GM18907 (cell line): ENCODE results near the gene GFRA1.

ENCODE experiments used
- ATAC-seq: cut with Tn5 transposase; IDR thresholded peaks from one replicate; pipeline ENCODE4 v1.9.1; 2021; ENCODE audit warnings: mild to moderate bottlenecking, moderate library complexity; ENCODE audit not compliant: unreplicated experiment

The GFRA1 gene

GRCh38 chr10:116271593-116272439 lies 1.2 kb downstream of the GFRA1 start:
- peak; percentile 22 for ATAC-seq

GRCh38 chr10:116270771-116271592 lies 2.0 kb downstream of the GFRA1 start:
- no peak for ATAC-seq

- no peak for ATAC-seq
Observed at GRCh38 chr10:116270126-116270770, 2.8 kb downstream of the GFRA1 start.

- no peak for ATAC-seq
Observed at GRCh38 chr10:116269619-116270018, 3.4 kb downstream of the GFRA1 start.

- no peak for ATAC-seq
Observed at GRCh38 chr10:116268976-116269375, 4.0 kb downstream of the GFRA1 start.

- ATAC-seq = no peak
Observed at GRCh38 chr10:116265686-116266085, 7.3 kb downstream of the GFRA1 start.

GRCh38 chr10:116263870-116264655 lies 8.9 kb downstream of the GFRA1 start:
- no peak for ATAC-seq

- ATAC-seq = no peak
Observed at GRCh38 chr10:116262678-116263077, 10.3 kb downstream of the GFRA1 start.

GRCh38 chr10:116260599-116260998 lies 12.4 kb downstream of the GFRA1 start:
- no peak for ATAC-seq

GRCh38 chr10:116259638-116260037 lies 13.4 kb downstream of the GFRA1 start:
- no peak for ATAC-seq

GRCh38 chr10:116257785-116258184 lies 15.2 kb downstream of the GFRA1 start:
- ATAC-seq = no peak

GRCh38 chr10:116256752-116257259 lies 16.2 kb downstream of the GFRA1 start:
- ATAC-seq = no peak

GRCh38 chr10:116255886-116256751 lies 16.9 kb downstream of the GFRA1 start:
- ATAC-seq = no peak

- no peak for ATAC-seq
Observed at GRCh38 chr10:116254422-116255155, 18.4 kb downstream of the GFRA1 start.

GRCh38 chr10:116253716-116254115 lies 19.3 kb downstream of the GFRA1 start:
- no peak for ATAC-seq

- no peak for ATAC-seq
Observed at GRCh38 chr10:116251602-116252395, 21.2 kb downstream of the GFRA1 start.

- ATAC-seq = no peak
Observed at GRCh38 chr10:116247691-116248090, 25.3 kb downstream of the GFRA1 start.

- no peak for ATAC-seq
Observed at GRCh38 chr10:116246263-116246662, 26.7 kb downstream of the GFRA1 start.
